PFSK-1 (cell line): Measurements from ENCODE around the gene MYO1D.

Source experiments
- FOXP2 ChIP-seq: optimal IDR thresholded peaks from 2 replicates; pipeline ENCODE3; 2011; ENCODE audit warnings: borderline replicate concordance, control low read depth, inconsistent platforms; ENCODE audit not compliant: insufficient read depth; ENCODE audit errors: extremely low read length, extremely low read depth
- POLR2AphosphoS5 ChIP-seq: IDR thresholded peaks from 2 replicates; pipeline ENCODE4 v1.6.1; 2012; ENCODE audit warnings: low read depth, mild to moderate bottlenecking, control low read depth, low read length, moderate library complexity
- REST ChIP-seq, 2 experiments: IDR thresholded peaks; 2 replicates each; pipeline versions ENCODE4 v1.6.1 to v1.8.0; 2011 to 2012; ENCODE audit warnings: low read depth in 2 of 2, low read length in 2 of 2, control low read depth in 1 of 2, inconsistent platforms in 1 of 2, mild to moderate bottlenecking in 1 of 2, moderate library complexity in 1 of 2; ENCODE audit not compliant: insufficient read depth in 1 of 2
- SIN3A ChIP-seq: IDR thresholded peaks from 2 replicates; pipeline ENCODE4 v1.6.1; 2012; ENCODE audit warnings: mild to moderate bottlenecking, low read length, moderate library complexity, borderline replicate concordance; ENCODE audit not compliant: insufficient read depth
- TAF1 ChIP-seq: IDR thresholded peaks from 2 replicates; pipeline ENCODE4 v1.6.1; 2012; ENCODE audit warnings: low read length, control low read depth, borderline replicate concordance; ENCODE audit not compliant: insufficient read depth

Gene MYO1D

DNA sequence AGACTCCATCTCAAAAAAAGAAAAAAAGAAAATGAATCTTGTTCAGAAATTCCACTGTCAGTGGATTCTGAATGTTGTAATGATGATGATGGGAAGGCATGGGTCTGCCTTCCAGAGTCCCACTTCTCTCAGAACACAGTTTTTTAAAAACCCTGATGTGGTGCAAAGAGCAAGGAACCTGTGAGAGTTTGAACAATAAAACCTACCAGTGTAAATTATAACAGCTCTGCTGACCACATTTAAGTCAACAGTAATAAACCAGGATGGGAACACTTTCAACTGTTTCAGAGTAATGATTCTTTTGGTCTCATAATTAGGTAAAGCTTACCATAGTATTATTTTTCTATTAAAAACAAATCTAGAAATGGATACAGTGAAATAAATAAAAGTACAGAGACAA is 99.0 kb downstream of the MYO1D start:
- TF ChIP-seq REST (IDR thresholded peaks at IDR 0.05; ENCODE audit: insufficient read depth in 1 of 2, low read depth in 2 of 2, low read length in 2 of 2) = no peak
- no peak for TF ChIP-seq FOXP2
- TF ChIP-seq POLR2AphosphoS5 = no peak
- no peak for TF ChIP-seq SIN3A

DNA sequence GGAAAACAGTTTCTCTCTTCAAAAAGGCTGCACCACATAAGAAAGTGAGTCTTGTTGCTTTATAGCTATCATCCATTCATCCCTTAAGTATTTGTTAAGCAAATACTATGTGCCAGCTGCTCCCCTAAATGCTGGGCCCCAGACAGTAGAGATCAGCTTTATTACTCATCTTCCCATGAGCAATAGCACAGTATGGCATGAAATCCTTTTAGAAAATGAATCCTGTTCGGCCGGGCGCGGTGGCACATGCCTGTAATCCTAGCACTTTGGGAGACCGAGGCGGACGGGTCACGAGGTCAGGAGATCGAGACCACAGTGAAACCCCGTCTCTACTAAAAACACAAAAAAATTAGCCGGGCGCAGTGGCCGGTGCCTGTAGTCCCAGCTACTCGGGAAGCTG is 99.5 kb downstream of the MYO1D start:
- TF ChIP-seq SIN3A = no peak
- TF ChIP-seq TAF1 = no peak
- TF ChIP-seq POLR2AphosphoS5 = no peak
- no peak for TF ChIP-seq FOXP2
- TF ChIP-seq REST (IDR thresholded peaks at IDR 0.05; ENCODE audit: insufficient read depth in 1 of 2, low read depth in 2 of 2, low read length in 2 of 2) = no peak

DNA sequence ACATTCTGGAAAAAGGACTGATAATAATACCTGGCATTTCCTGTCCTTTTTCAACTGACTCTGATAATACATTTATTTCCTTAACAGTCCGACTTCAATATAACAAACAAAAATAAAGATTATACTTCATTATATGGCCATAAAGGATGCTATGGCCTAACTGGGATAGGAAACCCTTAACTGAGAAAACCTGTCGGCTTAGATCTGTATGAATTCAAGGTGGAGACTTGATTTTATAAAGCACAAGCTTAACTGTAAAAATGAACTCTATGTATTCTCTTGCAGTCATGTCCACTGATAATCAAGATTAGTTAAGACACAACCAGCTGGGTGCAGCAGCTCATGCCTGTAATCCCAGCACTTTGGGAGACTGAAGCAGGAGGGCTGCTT is 102.2 kb downstream of the MYO1D start:
- TF ChIP-seq POLR2AphosphoS5 (no peak), TAF1 (no peak), REST (IDR thresholded peaks at IDR 0.05; ENCODE audit: insufficient read depth in 1 of 2, low read depth in 2 of 2, low read length in 2 of 2) (no peak), SIN3A (no peak)

- TF ChIP-seq FOXP2 (no peak), SIN3A (no peak), REST (IDR thresholded peaks at IDR 0.05; ENCODE audit: insufficient read depth in 1 of 2, low read depth in 2 of 2, low read length in 2 of 2) (no peak), TAF1 (no peak), POLR2AphosphoS5 (no peak)
These were observed 102.8 kb downstream of the MYO1D start for GRCh38 chr17:32773856-32774694.

- TF ChIP-seq REST (IDR thresholded peaks at IDR 0.05; ENCODE audit: insufficient read depth in 1 of 2, low read depth in 2 of 2, low read length in 2 of 2) (no peak), POLR2AphosphoS5 (no peak), FOXP2 (no peak), TAF1 (no peak), SIN3A (no peak)
These were observed 104.4 kb downstream of the MYO1D start for GRCh38 chr17:32772453-32773025.
